ENCODE results near the gene MYO1E.
"Not testable (repeated sequence)": the region's sequence is repeated elsewhere in the genome, so short reads cannot be mapped to it uniquely, and the experiment has no call there.

MYO1E gene

DNA sequence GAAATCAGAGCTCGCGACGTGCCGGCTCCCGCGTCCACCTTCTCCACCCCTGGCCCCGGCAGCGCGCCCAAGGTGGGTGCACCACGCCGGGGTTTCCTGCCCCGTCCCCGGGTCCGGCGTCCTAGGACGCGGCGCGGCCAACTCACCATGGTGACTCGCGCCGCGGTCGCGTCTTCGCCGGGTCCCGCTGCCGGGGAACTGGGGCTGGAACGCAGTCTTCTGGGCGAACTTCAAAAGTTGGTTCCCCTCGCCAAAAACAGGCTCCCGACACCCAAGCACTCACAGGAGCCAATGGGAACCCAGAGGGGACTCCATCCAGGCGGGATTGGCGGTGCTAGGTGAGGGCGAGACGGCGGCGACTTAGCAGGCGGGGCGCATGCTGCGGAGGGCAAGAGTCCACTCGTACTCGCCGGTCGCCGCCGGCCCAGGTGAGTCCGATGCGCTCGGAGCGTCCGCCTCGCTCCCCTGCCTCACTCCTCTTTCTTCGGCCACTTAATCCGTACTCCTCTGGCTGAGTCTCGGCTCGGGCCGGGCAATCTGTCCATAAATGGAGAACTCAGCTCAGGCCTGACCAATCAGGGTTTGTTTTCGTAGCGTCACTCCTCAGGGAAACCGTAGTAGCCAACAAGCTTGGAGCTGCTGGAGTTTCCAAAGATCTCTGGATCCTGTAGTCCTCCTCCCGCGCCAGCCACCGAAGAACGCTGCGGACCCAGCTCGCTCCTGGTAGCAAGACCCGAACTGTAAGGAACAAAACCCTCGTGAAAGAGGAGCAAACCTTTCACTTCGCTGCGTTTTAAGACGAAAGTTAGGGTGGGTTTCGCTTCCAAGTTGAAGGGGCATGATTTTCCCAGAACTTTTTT lies at the start of gene MYO1E:
TSS of gene MYO1E (minus strand) at position 520 of the 860 bp plus-strand sequence. CDS start at position 149, 371 bp downstream.
- DNase-seq = peak; percentile 58

DNA sequence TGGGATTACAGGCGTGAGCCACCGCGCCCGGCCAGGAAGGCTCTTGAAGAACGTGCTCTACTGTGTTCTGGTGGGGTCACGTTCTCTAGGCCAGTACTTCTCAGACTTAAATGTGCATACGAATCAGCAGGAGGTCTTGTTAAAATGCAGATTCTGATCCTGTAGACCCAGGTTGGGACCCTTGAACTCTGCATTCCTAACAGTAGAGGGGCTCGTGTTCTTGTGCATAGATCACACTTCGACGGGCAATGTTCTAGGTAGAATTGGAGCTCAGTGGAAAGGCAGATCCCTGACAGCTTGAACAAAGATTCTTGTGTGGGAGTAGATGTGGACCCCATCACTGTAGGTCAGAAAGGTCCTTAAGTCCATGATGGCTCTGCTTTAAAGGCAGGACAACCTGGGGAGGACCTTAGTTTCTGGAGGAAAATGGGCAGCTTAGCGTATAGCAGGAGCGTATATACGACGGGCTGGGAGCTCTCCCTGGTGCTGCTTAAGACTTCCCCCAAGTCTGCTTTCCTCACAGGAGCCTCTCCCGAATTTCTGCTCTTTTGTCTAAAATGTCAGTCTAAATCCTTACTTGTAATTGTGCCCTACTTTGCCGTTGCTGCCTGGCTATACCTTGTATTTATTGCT lies 48.4 kb upstream of the MYO1E start:
- no peak for DNase-seq

DNA sequence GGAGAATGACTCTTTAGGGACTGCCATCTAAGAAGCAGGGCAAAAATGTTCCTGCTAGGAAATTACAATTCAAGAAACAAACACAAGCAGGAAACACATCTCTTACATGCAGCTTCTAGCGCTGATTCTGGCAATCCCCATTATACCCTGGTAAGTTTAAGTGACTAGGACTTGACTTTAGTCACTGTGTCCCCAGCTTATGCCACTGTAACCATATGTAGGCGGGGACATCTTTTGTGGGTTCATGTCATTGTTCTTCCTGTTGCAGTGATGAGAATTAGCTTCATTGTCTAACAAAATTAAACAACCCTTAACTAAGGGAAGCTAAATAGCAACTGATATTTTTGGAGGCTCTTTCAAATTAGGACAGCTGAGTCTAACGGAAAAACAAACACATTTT lies 47.4 kb upstream of the MYO1E start:
- DNase-seq = no peak

DNA sequence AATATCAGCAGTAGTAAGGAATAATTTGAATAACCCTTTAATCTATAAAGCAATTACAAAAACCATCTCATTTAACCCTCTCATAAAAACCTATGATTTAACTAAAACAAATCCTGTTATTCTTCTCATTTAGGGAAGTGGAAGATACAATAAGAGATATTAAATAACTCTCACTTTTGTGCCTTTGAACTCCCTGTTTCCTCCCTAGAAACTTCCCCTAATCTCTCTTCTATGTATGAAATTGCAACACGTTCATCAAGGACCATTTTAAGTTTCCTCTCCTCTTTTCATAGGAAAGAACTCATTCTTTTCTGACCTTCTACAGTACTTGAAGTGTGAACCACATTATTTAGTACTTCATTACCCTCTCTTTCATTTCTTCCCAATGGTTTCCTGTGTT lies 46.5 kb upstream of the MYO1E start:
- DNase-seq = no peak

DNA sequence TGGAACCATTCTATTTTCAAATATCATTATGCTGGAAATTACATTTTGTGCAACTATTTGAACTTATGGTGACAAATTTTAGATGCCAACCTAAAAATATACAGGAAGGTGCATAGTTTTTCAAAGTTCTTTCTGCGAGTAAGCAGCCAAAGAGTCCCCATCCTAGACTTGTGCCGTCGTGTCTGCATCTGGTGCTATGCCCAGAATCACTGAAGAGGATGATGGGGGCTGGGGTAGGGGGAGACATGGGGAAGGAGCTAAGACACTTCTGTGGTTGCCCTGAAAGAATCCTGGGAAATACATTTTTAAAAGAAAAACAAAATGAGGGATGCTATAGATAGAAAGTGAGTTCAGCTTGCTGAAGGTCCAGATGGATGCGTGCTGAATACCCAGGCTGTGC lies 44.1 kb upstream of the MYO1E start:
- DNase-seq = no peak

DNA sequence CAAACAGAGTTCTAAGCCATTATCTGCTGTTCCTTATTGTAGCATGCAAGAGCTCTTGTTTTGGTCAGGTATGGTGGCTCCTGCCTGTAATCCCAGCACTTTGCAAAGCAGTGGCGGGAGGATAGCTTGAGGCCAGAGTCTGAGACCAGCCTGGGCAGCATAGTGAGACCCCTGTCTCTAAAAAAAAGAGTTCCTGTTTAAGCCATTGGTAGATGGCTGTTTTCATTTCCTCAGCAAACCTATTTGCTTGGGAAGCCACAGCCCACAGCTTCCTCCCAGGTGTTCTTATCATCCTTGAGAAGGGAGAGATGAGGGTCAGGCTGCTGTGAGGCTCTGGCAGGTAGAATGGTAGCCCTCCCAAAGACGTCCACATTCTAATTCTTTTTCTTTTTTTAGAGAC lies 40.9 kb upstream of the MYO1E start:
- no peak for DNase-seq

DNA sequence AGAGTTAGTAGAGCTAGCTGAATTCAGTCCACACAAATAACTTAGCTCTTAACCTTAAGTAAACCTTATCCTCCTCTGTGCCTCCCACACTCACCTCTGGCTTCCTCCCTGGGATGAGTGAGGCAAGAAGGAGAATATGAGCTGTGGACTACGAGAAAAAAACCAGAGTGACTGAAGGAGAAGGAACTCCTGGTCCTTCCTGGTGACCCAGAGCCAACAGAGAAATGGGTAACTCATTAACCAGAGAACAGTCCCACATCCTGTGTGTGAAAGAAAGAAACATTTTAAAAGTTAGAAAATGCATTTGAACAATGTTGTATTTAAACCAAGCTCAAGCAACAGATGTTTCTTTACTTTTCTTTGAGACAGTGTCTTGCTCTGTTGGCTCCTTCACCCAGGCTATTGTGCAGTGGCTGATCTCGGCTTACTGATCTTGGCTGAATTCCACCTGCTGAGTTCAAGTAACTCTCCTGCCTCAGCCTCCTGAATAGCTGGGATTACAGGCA lies 37.8 kb upstream of the MYO1E start:
- no peak for DNase-seq

DNA sequence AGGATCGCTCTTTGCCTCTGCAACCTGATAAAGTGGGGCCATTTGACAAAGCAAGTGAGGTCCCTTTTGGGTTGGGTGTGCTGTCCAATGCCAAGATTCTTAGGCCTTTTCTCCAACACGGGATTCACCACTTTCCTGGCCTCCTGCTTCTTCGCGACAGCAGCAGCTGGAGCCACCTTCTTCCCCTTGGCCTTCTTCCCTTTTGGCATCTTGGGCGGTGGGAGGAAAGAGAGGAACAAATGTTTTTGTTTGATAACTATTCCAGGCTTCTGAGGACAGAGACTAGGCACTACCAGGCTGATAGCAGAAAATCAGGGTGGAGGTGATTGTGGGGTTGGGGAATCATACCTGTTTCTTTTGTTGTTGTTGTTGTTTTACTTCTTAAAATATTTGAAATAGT lies 35.3 kb upstream of the MYO1E start:
- no peak for DNase-seq

DNA sequence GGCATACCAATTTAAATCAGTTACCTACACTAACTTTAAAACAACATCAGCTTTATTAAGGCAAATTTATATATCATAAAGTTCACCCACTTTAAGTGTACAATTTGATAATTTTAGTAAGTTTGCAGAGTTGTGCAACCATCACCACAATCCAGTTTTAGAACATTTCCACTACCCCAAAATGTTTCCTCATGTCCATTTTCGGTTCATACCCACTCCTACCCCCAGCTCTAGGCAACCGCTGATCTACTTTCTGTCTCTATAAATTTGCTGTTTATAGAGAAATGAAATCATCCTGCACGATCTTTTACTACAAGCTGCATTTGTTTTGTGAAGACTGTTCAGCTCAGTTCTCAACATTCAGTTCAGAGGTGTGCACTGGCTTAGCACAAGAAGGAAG lies 33.8 kb upstream of the MYO1E start:
- no peak for DNase-seq

DNA sequence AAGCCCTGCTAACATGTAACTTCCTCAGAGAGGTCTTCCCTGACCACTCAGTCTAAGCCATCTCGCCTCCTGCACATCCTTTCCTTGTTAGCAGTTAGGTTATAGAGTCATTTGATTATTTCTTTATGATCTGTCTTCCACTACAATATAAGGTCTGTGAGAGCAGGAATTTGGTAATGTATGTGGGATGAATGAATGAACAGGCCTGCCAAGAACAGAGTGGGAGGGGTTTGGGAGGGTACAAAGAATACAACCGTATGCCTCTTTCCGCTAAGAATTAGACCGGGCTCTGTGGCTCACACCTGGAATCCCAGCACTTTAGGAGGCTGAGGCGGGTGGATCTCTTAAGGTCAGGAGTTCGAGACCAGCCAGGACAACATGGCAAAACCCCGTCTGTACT lies 32.4 kb upstream of the MYO1E start:
- no peak for DNase-seq

DNA sequence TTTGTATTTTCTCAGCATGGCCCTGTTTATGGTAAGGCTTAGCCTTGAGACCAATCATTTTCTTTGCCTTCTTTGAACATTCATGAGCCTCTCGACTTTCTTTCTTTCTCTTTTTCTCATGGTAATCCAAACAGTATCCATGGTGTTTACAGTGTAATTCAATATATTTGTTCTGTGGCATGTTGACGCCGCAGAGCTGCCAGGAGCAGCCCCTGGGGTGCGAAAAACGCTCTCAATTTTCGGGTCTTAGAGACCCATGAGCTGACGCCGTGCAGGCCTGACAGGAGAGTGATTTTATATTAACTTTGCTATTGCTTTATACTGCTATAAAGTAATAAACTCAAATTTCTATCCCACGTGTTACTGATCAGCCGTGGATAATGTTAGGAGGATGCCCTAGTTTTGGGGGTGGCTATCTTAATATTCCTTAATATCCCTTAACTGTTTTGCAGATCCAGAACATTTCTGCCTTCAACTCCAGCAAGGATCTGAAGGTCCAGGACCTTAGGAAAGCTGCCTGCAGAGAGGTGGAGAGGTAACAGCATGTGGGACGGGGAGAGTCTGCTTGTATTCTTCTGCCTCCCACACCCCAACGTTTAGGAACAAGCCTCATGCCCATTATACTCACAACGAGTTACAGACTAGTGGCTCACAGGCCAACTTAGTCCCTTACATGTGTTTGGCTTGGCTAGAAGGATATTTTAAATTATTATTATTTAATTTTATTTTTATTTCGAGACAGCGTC lies 29.3 kb upstream of the MYO1E start:
- peak; percentile 36 for DNase-seq

DNA sequence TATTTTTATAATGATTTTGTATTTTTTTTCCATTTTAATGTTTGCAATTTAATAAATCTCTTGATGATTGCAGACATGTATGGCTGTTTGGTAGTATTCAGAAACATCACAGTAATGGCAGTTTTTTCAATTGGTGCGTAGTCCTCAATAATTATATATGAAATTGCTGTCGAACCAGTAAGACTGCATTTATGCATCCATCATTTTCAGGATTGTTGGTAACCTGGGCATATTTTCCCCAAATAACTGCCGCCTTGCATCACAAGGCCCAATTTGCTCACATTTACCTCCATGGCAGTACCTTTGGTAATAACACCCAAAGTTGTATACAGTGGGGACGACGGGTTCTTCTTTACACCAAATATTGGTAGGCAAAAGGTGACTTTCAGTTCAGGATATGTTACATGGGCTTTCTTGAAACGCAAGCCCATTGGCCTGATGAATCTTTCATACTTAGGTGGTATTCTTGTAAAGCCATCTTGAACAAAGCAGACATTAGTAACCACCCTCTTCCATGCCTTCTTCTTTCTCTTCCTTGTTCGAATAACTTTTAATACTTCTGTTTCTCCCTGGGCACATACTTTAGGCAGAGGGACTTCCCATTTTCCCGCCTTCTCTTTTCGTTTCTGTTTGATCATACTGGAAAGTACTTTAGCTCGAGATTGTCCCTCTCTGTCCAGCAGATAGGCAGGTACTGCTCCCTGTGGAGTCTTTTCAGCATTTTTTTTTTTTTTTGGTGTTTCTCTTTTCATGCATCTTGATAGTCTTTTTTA lies 28.6 kb upstream of the MYO1E start:
- not testable (repeated sequence) for DNase-seq

DNA sequence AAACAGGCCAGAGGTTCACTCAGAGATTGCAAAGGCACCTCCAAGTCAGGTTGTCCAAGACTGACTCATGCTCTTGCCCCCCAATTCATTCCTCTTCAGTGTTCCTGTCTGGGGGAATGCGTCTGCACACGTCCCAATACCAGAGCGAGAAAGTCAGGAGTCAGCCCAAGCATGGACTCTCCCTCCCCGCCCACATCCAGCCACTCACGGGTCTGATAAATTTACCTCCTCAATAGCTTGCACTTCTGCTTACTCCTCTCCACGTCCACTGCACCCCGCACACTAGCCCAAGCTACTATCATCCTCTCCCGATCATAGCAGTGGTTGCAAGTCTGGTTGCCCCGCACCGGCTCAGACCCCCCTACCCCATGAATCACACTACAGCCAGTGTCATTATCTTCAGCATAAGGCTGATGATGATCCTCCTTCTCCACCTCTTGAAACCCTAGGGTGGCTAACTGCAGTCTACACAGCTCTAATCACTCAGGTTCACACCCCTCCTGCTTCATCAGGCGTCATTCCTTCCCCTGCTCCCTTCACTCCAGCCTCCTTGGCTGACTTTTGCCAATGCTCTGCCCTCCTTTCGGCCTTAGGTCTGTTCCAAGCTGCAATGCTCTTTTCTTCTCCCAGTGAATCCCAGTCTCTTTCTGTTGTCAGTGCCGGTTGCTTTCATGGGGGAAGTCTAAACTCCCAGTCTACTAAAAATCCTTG lies 27.6 kb upstream of the MYO1E start:
- no peak for DNase-seq

DNA sequence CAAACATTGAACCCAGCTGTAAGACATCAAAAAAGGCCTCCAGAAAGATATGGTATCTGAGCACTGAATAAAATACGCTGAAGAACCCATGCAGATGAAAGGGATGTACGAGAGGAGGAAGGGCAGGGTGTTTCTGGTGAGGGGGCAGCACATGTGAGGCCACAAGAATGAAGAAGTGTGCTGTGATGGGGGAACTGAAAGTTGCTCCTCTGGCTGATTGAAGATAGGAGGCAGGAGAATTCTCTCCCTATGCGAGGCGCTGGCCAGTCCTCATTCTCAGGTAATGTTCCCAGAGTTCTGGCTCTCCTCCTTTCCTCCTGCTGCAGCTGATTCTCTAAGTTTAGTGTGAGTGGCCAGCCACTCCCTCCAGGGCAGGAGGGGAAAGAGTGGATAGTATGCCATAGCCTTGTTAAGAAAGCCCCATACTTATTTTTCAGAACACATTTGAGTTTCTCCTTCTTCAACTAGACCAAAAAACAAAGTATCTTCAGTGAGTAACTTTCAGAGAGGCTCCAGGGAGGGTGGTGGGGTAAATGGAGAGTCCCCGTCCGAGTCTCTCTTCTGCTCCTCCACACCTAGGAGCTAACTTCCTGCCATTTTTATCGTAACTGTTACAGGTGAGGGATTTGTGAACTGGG lies 26.9 kb upstream of the MYO1E start:
- no peak for DNase-seq

DNA sequence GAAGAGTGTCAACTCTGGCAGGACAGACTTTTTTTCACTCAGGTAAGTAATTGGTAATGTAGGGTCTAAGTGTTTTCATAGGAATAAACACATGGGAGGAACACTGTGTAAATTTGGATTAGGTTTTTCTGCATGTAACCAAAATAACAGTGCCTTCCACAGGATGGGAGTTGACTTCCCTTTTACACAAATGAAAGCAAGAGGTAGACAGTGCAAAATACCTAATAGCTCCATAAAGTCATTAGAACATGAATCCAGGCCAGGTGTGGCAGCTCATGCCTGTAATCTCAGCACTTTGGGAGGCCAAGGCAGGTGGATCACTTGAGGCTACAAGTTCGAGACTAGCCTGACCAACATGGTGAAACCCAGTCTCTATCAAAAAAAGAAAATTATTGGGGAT lies 25.5 kb upstream of the MYO1E start:
- no peak for DNase-seq

DNA sequence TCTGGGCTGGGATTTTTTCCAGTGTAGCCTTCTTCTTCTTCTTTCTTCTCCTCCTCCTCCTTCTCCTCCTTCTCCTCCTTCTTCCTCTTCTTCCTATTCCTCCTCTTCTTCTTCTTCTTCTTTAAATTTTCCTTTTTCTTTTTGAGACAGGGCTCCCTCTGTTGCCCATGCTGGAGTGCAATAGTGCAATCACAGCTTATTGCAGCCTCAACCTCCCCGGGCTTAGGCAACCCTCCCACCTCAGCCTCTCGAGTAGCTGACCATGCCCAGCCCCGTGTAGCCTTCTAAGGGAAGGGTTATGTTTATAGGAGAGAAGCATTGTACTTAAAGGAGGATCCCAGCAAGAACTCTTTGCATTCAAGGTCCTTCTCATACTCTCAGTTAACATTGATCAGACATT lies 24.0 kb upstream of the MYO1E start:
- DNase-seq = no peak

DNA sequence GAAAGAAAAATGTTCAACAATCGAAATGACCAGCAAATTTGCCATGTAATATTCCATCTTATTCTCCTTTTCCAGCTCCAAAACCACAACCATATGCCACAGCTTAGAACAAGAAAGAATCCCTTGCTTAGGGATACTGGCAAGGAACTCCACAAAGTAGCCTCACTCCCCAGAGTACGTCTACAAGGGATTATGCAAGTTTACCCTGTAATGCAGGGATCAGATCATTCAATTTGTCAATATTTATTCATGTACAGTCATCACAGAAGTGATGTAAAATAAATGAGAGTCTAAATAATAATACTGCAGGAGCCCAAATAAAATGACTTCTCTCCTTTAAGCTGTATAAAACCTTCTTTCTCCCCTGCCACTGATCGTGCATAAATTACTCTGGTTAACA lies 23.5 kb upstream of the MYO1E start:
- no peak for DNase-seq

DNA sequence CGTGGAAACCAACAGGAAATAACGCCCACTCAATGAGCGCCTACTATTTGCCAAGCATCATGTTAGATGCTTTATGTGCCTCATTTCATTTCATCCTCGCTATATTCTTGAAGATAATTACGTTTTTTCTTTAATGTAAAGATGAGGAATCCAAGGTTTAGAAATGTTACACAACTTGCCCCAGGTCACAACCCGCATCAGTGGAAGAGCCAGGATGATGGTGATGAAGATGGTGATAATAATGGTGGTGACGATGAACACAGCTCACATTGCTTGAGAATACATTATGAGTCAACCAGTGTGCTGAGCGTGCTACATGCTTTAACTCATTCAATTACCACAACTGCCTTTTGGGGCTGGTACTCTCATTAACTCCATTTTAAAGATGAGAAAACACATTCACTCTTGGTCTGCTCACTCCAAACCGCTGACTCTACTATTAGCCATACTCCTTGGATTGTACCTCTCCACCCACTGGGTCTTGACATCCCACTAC lies 21.5 kb upstream of the MYO1E start:
- no peak for DNase-seq

DNA sequence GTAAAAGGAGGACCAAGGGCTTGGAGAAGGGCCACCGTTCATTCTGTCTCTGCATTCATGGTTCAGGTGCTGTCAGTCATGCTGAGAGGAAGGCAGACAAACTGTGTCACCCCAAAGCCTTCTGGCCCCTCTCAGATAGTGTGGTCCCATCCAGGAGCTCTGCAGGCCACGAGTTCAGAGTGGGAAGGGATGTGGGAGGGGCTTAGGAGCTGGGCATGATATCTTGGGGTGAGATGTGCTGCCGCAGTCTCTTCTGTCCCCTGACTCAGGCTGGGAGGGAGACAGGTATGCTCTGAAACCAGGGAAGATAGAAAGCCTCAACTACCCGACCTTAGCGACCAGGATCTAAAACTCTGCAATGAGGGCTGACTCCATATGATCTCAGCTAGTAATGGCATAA lies 19.6 kb upstream of the MYO1E start:
- DNase-seq = no peak

DNA sequence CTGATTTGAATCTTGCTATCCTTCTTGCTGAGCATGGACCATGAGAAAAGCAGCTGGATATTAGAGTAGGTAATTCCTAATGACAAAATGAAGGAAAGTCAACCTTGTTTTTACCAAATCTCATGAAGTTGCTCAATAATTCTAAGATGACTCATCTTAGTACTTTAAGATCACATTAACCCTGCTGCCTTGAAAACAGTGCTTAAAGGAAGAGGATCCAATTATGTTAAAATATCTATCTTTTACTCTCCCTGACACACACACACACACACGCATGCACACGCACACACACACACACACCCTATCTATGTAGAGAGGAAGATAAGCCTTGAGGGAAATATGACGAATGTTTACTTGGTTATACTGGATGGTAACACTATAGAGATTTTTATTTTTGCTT lies 16.0 kb upstream of the MYO1E start:
- no peak for DNase-seq

DNA sequence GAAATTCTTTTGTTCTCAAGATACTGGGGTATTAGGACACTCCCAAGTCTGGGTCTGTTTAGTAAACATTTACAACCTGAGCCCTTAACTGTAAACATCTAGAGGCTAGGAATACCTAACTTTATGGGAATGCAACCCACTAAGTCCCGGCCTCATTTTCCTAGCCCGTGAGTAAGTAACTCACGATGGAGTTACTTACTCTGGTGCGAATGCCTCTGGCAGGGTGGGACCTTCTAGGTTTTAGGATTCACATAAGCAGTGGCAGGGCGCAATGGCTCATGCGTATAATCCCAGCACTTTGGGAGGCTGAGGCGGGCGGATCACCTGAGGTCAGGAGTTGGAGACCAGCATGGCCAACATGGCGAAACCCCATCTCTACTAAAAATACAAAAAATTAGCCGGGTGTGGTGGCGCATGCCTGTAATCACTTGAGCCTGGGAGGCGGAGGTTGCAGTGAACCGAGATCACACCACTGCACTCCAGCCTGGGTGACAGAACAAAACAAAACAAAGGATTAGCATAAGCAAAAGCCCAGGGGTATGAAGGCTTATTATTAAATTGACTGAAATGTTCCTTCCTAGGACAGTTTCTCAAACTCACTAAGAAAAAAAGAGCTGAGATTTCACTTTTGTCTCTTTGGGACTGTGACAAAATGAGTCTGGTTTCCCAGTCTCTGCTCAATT lies 14.7 kb upstream of the MYO1E start:
- DNase-seq = not testable (repeated sequence)

Measured in NCI-H2081 treated with DMSO at 0.1 percent for 48 hours (cell line).